H9 (cell line): ENCODE results near the gene PDX1. TPM values are rescaled to one million over a fixed set of nuclear protein-coding genes. Genes with fewer than 3 reads are reported as not detected.

Experiments
- DNase-seq: peaks from one replicate; pipeline ENCODE4 v3.0.0-alpha.2; 2017
- H2AFZ ChIP-seq: one replicate; pipeline ENCODE4 v1.6.1; 2013; ENCODE audit warnings: mild to moderate bottlenecking, low read length, control low read depth, moderate library complexity
- H2AK5ac ChIP-seq: 2 replicates; pipeline ENCODE4 v1.6.1; 2013; ENCODE audit warnings: low read length, control low read depth, mixed read lengths; ENCODE audit not compliant: insufficient read length
- H2BK120ac ChIP-seq: one replicate; pipeline ENCODE4 v1.6.1; 2013; ENCODE audit warnings: low read depth, mild to moderate bottlenecking, low read length, control low read depth, inconsistent platforms; ENCODE audit not compliant: poor library complexity, severe bottlenecking
- H2BK12ac ChIP-seq: 2 replicates; pipeline ENCODE4 v1.6.1; 2013; ENCODE audit warnings: low read length, control low read depth, mixed read lengths, low read depth; ENCODE audit not compliant: insufficient read length
- H2BK15ac ChIP-seq: 2 replicates; pipeline ENCODE4 v1.6.1; 2013; ENCODE audit warnings: low read depth, low read length, control low read depth
- H2BK20ac ChIP-seq: one replicate; pipeline ENCODE4 v1.6.1; 2013; ENCODE audit warnings: low read depth, mild to moderate bottlenecking, low read length, control low read depth, inconsistent platforms; ENCODE audit not compliant: poor library complexity, severe bottlenecking
- H2BK5ac ChIP-seq: 2 replicates; pipeline ENCODE4 v1.6.1; 2013; ENCODE audit warnings: low read length, control low read depth, mixed read lengths; ENCODE audit not compliant: insufficient read length
- H3K14ac ChIP-seq: 2 replicates; pipeline ENCODE4 v1.6.1; 2013; ENCODE audit warnings: low read length, control low read depth; ENCODE audit not compliant: insufficient read depth
- H3K18ac ChIP-seq: 2 replicates; pipeline ENCODE4 v1.6.1; 2013; ENCODE audit warnings: low read depth, mild to moderate bottlenecking, mixed read lengths, low read length, control low read depth; ENCODE audit not compliant: insufficient read length
- H3K23ac ChIP-seq: 2 replicates; pipeline ENCODE4 v1.6.1; 2013; ENCODE audit warnings: low read length, control low read depth, mixed read lengths, low read depth; ENCODE audit not compliant: insufficient read length
- H3K23me2 ChIP-seq: 2 replicates; pipeline ENCODE4 v1.6.1; 2013; ENCODE audit warnings: low read depth, mild to moderate bottlenecking, mixed read lengths, low read length, control low read depth; ENCODE audit not compliant: insufficient read length, poor library complexity, severe bottlenecking
- H3K27ac ChIP-seq: 2 replicates; pipeline ENCODE4 v1.5.1; 2013; ENCODE audit warnings: low read length, control low read depth, mixed read lengths, low read depth; ENCODE audit not compliant: insufficient read length
- H3K27me3 ChIP-seq: 2 replicates; pipeline ENCODE4 v1.6.1; 2013; ENCODE audit warnings: low read length, control low read depth, inconsistent platforms; ENCODE audit not compliant: insufficient read depth
- H3K4ac ChIP-seq: 2 replicates; pipeline ENCODE4 v1.6.1; 2013; ENCODE audit warnings: low read depth, mild to moderate bottlenecking, control low read depth, inconsistent platforms, low read length, moderate library complexity
- H3K4me1 ChIP-seq: 2 replicates; pipeline ENCODE4 v1.6.1; 2013; ENCODE audit warnings: low read length, control low read depth, inconsistent platforms; ENCODE audit not compliant: insufficient read depth
- H3K4me2 ChIP-seq: 2 replicates; pipeline ENCODE4 v1.6.1; 2013; ENCODE audit warnings: low read length, control low read depth, mixed read lengths; ENCODE audit not compliant: insufficient read length, insufficient read depth
- H3K56ac ChIP-seq: 2 replicates; pipeline ENCODE4 v1.6.1; 2013; ENCODE audit warnings: low read depth, mild to moderate bottlenecking, mixed read lengths, low read length, control low read depth; ENCODE audit not compliant: insufficient read length
- H3K79me1 ChIP-seq: 2 replicates; pipeline ENCODE4 v1.6.1; 2013; ENCODE audit warnings: low read depth, mild to moderate bottlenecking, moderate library complexity, low read length, control low read depth, inconsistent platforms; ENCODE audit not compliant: insufficient read depth, poor library complexity, severe bottlenecking
- H3K79me2 ChIP-seq: 2 replicates; pipeline ENCODE4 v1.6.1; 2013; ENCODE audit warnings: low read length, control low read depth, inconsistent platforms; ENCODE audit not compliant: insufficient read depth
- H3K9ac ChIP-seq: 2 replicates; pipeline ENCODE4 v1.6.1; 2013; ENCODE audit warnings: low read length, control low read depth, mixed read lengths; ENCODE audit not compliant: insufficient read length; ENCODE audit errors: extremely low read depth
- H3K9me3 ChIP-seq: one replicate; pipeline ENCODE4 v1.6.1; 2013; ENCODE audit warnings: low read depth, low read length, inconsistent platforms; ENCODE audit not compliant: control insufficient read depth
- H3T11ph ChIP-seq: one replicate; pipeline ENCODE4 v1.6.1; 2013; ENCODE audit warnings: mild to moderate bottlenecking, low read length, control low read depth, inconsistent platforms
- H4K20me1 ChIP-seq: one replicate; pipeline ENCODE4 v1.6.1; 2013; ENCODE audit not compliant: control insufficient read depth, insufficient read length, insufficient read depth
- H4K5ac ChIP-seq: 2 replicates; pipeline ENCODE4 v1.6.1; 2013; ENCODE audit warnings: low read depth, mild to moderate bottlenecking, mixed read lengths, low read length, control low read depth; ENCODE audit not compliant: insufficient read length
- H4K8ac ChIP-seq: replicated peaks from 2 replicates; pipeline ENCODE4 v1.6.1; 2013; ENCODE audit warnings: low read length, control low read depth, mixed read lengths, low read depth; ENCODE audit not compliant: insufficient read length
- H4K91ac ChIP-seq: 2 replicates; pipeline ENCODE4 v1.6.1; 2013; ENCODE audit warnings: low read depth, mild to moderate bottlenecking, moderate library complexity, mixed read lengths, low read length, control low read depth; ENCODE audit not compliant: insufficient read length
- H3K27ac Mint-ChIP-seq, 3 experiments: 2 replicates in 2 of 3; 3 replicates in 1 of 3; pipeline ENCODE4 v1.8.0; 2020 to 2021; ENCODE audit warnings: mixed read lengths in 3 of 3, mild to moderate bottlenecking in 1 of 3, moderate library complexity in 1 of 3
- H3K27me3 Mint-ChIP-seq: 2 replicates; pipeline ENCODE4 v1.8.0; 2021; ENCODE audit warnings: low read depth, mild to moderate bottlenecking, moderate library complexity, mixed read lengths
- H3K36me3 Mint-ChIP-seq, 3 experiments: 2 replicates in 2 of 3; 3 replicates in 1 of 3; pipeline ENCODE4 v1.8.0; 2020 to 2021; ENCODE audit warnings: low read depth in 3 of 3, mixed read lengths in 3 of 3; ENCODE audit not compliant: insufficient read depth in 1 of 3
- H3K4me1 Mint-ChIP-seq, 2 experiments: 2 replicates each; pipeline ENCODE4 v1.8.0; 2020; ENCODE audit warnings: mixed read lengths in 2 of 2
- H3K4me3 Mint-ChIP-seq, 2 experiments: 2 replicates in 1 of 2; 3 replicates in 1 of 2; pipeline ENCODE4 v1.8.0; 2020 to 2021; ENCODE audit warnings: mild to moderate bottlenecking in 2 of 2, mixed read lengths in 2 of 2, moderate library complexity in 1 of 2
- H3K9me3 Mint-ChIP-seq, 2 experiments: 2 replicates in 1 of 2; 3 replicates in 1 of 2; pipeline ENCODE4 v1.8.0; 2020; ENCODE audit warnings: mild to moderate bottlenecking in 2 of 2, mixed read lengths in 2 of 2, moderate library complexity in 1 of 2
- CTCF ChIP-seq: fragments of 200-600 bp; sonication (generic); conservative IDR thresholded peaks from 3 replicates; pipeline ENCODE4 v1.8.0; 2021; ENCODE audit warnings: antibody characterized with exemption, mild to moderate bottlenecking
- WGBS: extraction: QIAGEN DNeasy Blood & Tissue Kit; methylation state at CpG from one replicate; pipeline ENCODE4 v1.1.7; 2013; ENCODE audit warnings: missing lambda C conversion rate, low lambda C conversion rate, mixed read lengths; ENCODE audit not compliant: insufficient read length; ENCODE audit errors: extremely low coverage; 5-methylcytosine and 5-hydroxymethylcytosine counted together
- total RNA-seq: library from RNA; stranded (reverse); gene quantifications from 2 replicates; pipeline ENCODE4 v1.2.1, GENCODE V29; 2021

PDX1 gene
- total RNA-seq, 1 experiment from 2014 or later = not detected

GRCh38 chr13:27973291-27973690 lies 53.5 kb downstream of the PDX1 start:
- Histone ChIP-seq H3K27me3 (peaks cover 99% of the 10 kb centered on the region), H2BK15ac (no peak overlapping the region), H3K23me2 (no peaks in the 10 kb centered on the region), H3K14ac (no peak overlapping the region), H2BK12ac (no peak overlapping the region), H2BK120ac (no peak overlapping the region), H2AK5ac (no peak overlapping the region), H3K4me1 (peaks cover 9% of the 10 kb centered on the region), H3K9me3 (no peaks in the 10 kb centered on the region), H3K23ac (no peak overlapping the region), H3K56ac (no peak overlapping the region), H4K5ac (no peak overlapping the region), H2BK20ac (no peak overlapping the region), H3K79me2 (no peaks in the 10 kb centered on the region), H3K79me1 (no peaks in the 10 kb centered on the region), H2AFZ (no peak overlapping the region), H4K8ac (no peak overlapping the region), H3K18ac (no peak overlapping the region), H3T11ph (no peak overlapping the region), H4K91ac (no peak overlapping the region), H3K27ac (no peak overlapping the region), H2BK5ac (no peak overlapping the region), H3K9ac (no peak overlapping the region), H4K20me1 (no peaks in the 10 kb centered on the region), H3K4me2 (no peak overlapping the region), H3K4ac (no peak overlapping the region)
- TF ChIP-seq CTCF = no peak
- Mint-ChIP-seq H3K4me3 (no peak overlapping the region), H3K9me3 (peaks cover 7 to 22% of the 10 kb centered on the region in 2 experiments), H3K27ac (no peak overlapping the region), H3K4me1 (peaks cover 23 to 28% of the 10 kb centered on the region in 2 experiments), H3K27me3 (peaks cover 100% of the 10 kb centered on the region), H3K36me3 (no peaks in the 10 kb centered on the region)
- DNase-seq = no peak
- WGBS = no CpG with 5 or more reads among the region's 5 CpGs
